ENCODE measurements around the gene ABCA8.

The ABCA8 gene

GRCh38 chr17:68909066-68909465 lies 46.1 kb downstream of the ABCA8 start:
- Histone ChIP-seq H2BK5ac (ENCODE audit: low read length) (no peak overlapping the region), H3K4ac (ENCODE audit: low read length) (no peak overlapping the region), H2AK5ac (ENCODE audit: low read depth, low read length) (no peak overlapping the region), H2BK12ac (ENCODE audit: low read length) (no peak overlapping the region), H3K14ac (ENCODE audit: low read length) (no peak overlapping the region), H3K18ac (ENCODE audit: low read length) (no peak overlapping the region), H3K4me1 (ENCODE audit: control insufficient read depth in 2 of 2, insufficient read depth in 1 of 2, low read depth in 1 of 2, low read length in 2 of 2) (peaks cover 0 to 2% of the 10 kb centered on the region in 2 donors), H3K79me1 (ENCODE audit: low read depth, low read length) (no peaks in the 10 kb centered on the region), H3K4me3 (ENCODE audit: low read length in 2 of 2) (no peak overlapping the region), H4K8ac (ENCODE audit: low read depth, low read length) (no peak overlapping the region), H2BK120ac (ENCODE audit: low read depth, low read length) (no peak overlapping the region), H2BK15ac (ENCODE audit: low read length) (no peak overlapping the region), H3K9me3 (replicated peaks in 1 of 2; ENCODE audit: control insufficient read depth in 2 of 2, insufficient read depth in 1 of 2, low read depth in 1 of 2, low read length in 2 of 2) (peaks cover 0 to 5% of the 10 kb centered on the region in 2 donors), H3K23ac (ENCODE audit: low read depth, low read length, poor library complexity) (no peak overlapping the region), H3K9ac (ENCODE audit: low read depth, low read length, poor library complexity) (no peak overlapping the region), H3K36me3 (replicated peaks in 1 of 2; ENCODE audit: control insufficient read depth in 2 of 2, insufficient read depth in 2 of 2, low read length in 2 of 2) (no peaks in the 10 kb centered on the region), H3K27me3 (ENCODE audit: control insufficient read depth in 3 of 3, insufficient read depth in 3 of 3, low read depth in 1 of 3, low read length in 3 of 3) (no peaks in the 10 kb centered on the region), H3K4me2 (ENCODE audit: insufficient read depth, low read length, poor library complexity, severe bottlenecking) (no peak overlapping the region), H2AFZ (ENCODE audit: low read length) (peak overlapping the region; percentile 28), H4K91ac (ENCODE audit: low read depth, low read length, poor library complexity) (no peak overlapping the region), H3K27ac (replicated peaks; ENCODE audit: low read length) (no peak overlapping the region)
- DNase-seq (ENCODE audit: low spot score): no peak
- WGBS, 2 donors (ENCODE audit: extremely low coverage in 2 of 2, insufficient read length in 2 of 2, insufficient replicate concordance in 1 of 2): no CpG with 5 or more reads among the region's 1 CpG

DNA sequence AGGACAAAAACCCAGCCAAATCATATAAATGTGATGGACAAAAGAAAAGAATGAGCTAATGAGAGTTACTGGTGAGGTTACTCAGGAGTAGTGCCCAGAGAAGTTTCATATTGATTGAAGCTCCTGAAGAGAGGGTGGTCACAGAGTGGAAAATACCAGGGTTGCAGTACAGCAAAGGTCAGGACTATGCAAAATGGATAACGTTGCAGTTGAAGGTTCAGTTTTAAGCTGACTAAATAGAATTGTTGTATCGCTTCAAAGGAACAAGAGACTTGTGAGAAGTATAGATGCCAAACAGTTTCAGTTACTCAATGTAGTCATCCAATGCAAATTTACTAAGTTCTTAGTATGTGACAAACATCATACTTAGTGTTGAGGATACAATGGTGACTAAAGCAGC lies 47.1 kb downstream of the ABCA8 start:
- H2AFZ ChIP-seq (ENCODE audit: low read length): no peak overlapping the region
- peaks cover 0 to 4% of the 10 kb centered on the region in 2 donors for H3K36me3 ChIP-seq (replicated peaks in 1 of 2; ENCODE audit: control insufficient read depth in 2 of 2, insufficient read depth in 2 of 2, low read length in 2 of 2)
- no peak overlapping the region for H3K14ac ChIP-seq (ENCODE audit: low read length)
- H2BK120ac ChIP-seq (ENCODE audit: low read depth, low read length): no peak overlapping the region
- H3K9ac ChIP-seq (ENCODE audit: low read depth, low read length, poor library complexity): no peak overlapping the region
- no peak overlapping the region for H2BK5ac ChIP-seq (ENCODE audit: low read length)
- H3K27ac ChIP-seq (replicated peaks; ENCODE audit: low read length): no peak overlapping the region
- no peak overlapping the region for H3K18ac ChIP-seq (ENCODE audit: low read length)
- no peak overlapping the region for H3K4ac ChIP-seq (ENCODE audit: low read length)
- H3K4me2 ChIP-seq (ENCODE audit: insufficient read depth, low read length, poor library complexity, severe bottlenecking): no peak overlapping the region
- H2BK15ac ChIP-seq (ENCODE audit: low read length): no peak overlapping the region
- H2AK5ac ChIP-seq (ENCODE audit: low read depth, low read length): no peak overlapping the region
- no peak overlapping the region for H3K23ac ChIP-seq (ENCODE audit: low read depth, low read length, poor library complexity)
- H4K91ac ChIP-seq (ENCODE audit: low read depth, low read length, poor library complexity): no peak overlapping the region
- no peaks in the 10 kb centered on the region for H3K27me3 ChIP-seq (ENCODE audit: control insufficient read depth in 3 of 3, insufficient read depth in 3 of 3, low read depth in 1 of 3, low read length in 3 of 3)
- no peak overlapping the region for H3K4me3 ChIP-seq (ENCODE audit: low read length in 2 of 2)
- H3K79me1 ChIP-seq (ENCODE audit: low read depth, low read length): no peaks in the 10 kb centered on the region
- H4K8ac ChIP-seq (ENCODE audit: low read depth, low read length): no peak overlapping the region
- H3K4me1 ChIP-seq (ENCODE audit: control insufficient read depth in 2 of 2, insufficient read depth in 1 of 2, low read depth in 1 of 2, low read length in 2 of 2): peaks cover 0 to 2% of the 10 kb centered on the region in 2 donors
- no peak overlapping the region for H2BK12ac ChIP-seq (ENCODE audit: low read length)
- no peaks in the 10 kb centered on the region for H3K9me3 ChIP-seq (replicated peaks in 1 of 2; ENCODE audit: control insufficient read depth in 2 of 2, insufficient read depth in 1 of 2, low read depth in 1 of 2, low read length in 2 of 2)
- DNase-seq (ENCODE audit: low spot score): no peak
- WGBS, 2 donors (ENCODE audit: extremely low coverage in 2 of 2, insufficient read length in 2 of 2, insufficient replicate concordance in 1 of 2): no CpG with 5 or more reads among the region's 2 CpGs

DNA sequence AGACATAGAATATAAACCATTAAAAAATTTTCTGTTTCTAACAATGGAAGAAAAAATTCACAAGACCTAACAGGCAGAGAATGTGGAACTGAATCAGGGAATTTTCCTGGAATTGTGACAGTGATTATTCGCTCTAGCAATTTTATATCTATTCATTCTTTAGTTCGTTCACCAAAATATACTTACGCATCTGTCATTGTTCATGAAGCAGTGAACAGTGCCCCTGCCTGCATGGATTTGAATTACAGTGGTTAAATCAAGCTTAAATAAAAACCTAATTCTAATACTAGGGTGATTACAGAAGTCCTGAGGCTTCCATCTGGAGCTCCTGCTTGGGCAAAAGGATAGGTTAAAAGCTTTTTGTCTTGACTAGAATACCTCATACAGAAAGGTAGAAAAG lies 48.6 kb downstream of the ABCA8 start:
- Histone ChIP-seq H3K14ac (ENCODE audit: low read length) (no peak overlapping the region), H3K23ac (ENCODE audit: low read depth, low read length, poor library complexity) (no peak overlapping the region), H3K4ac (ENCODE audit: low read length) (no peak overlapping the region), H2AK5ac (ENCODE audit: low read depth, low read length) (no peak overlapping the region), H3K4me1 (ENCODE audit: control insufficient read depth in 2 of 2, insufficient read depth in 1 of 2, low read depth in 1 of 2, low read length in 2 of 2) (peaks cover 0 to 2% of the 10 kb centered on the region in 2 donors), H2BK12ac (ENCODE audit: low read length) (no peak overlapping the region), H2BK5ac (ENCODE audit: low read length) (no peak overlapping the region), H3K79me1 (ENCODE audit: low read depth, low read length) (no peaks in the 10 kb centered on the region), H2AFZ (ENCODE audit: low read length) (no peak overlapping the region), H2BK120ac (ENCODE audit: low read depth, low read length) (no peak overlapping the region), H3K9ac (ENCODE audit: low read depth, low read length, poor library complexity) (no peak overlapping the region), H3K9me3 (replicated peaks in 1 of 2; ENCODE audit: control insufficient read depth in 2 of 2, insufficient read depth in 1 of 2, low read depth in 1 of 2, low read length in 2 of 2) (no peaks in the 10 kb centered on the region), H3K4me2 (ENCODE audit: insufficient read depth, low read length, poor library complexity, severe bottlenecking) (no peak overlapping the region), H3K27me3 (ENCODE audit: control insufficient read depth in 3 of 3, insufficient read depth in 3 of 3, low read depth in 1 of 3, low read length in 3 of 3) (no peaks in the 10 kb centered on the region), H4K91ac (ENCODE audit: low read depth, low read length, poor library complexity) (no peak overlapping the region), H2BK15ac (ENCODE audit: low read length) (no peak overlapping the region), H3K18ac (ENCODE audit: low read length) (no peak overlapping the region), H3K36me3 (replicated peaks in 1 of 2; ENCODE audit: control insufficient read depth in 2 of 2, insufficient read depth in 2 of 2, low read length in 2 of 2) (peaks cover 0 to 16% of the 10 kb centered on the region in 2 donors), H3K27ac (replicated peaks; ENCODE audit: low read length) (no peak overlapping the region), H3K4me3 (ENCODE audit: low read length in 2 of 2) (no peak overlapping the region), H4K8ac (ENCODE audit: low read depth, low read length) (no peak overlapping the region)
- DNase-seq (ENCODE audit: low spot score): no peak
- WGBS, 2 donors (ENCODE audit: extremely low coverage in 2 of 2, insufficient read length in 2 of 2, insufficient replicate concordance in 1 of 2): no CpG with 5 or more reads among the region's 3 CpGs

GRCh38 chr17:68903286-68903685 lies 51.9 kb downstream of the ABCA8 start:
- Histone ChIP-seq H3K23ac (ENCODE audit: low read depth, low read length, poor library complexity) (no peak overlapping the region), H3K27me3 (ENCODE audit: control insufficient read depth in 3 of 3, insufficient read depth in 3 of 3, low read depth in 1 of 3, low read length in 3 of 3) (no peaks in the 10 kb centered on the region), H2BK120ac (ENCODE audit: low read depth, low read length) (no peak overlapping the region), H3K9me3 (replicated peaks in 1 of 2; ENCODE audit: control insufficient read depth in 2 of 2, insufficient read depth in 1 of 2, low read depth in 1 of 2, low read length in 2 of 2) (no peaks in the 10 kb centered on the region), H3K14ac (ENCODE audit: low read length) (no peak overlapping the region), H2BK15ac (ENCODE audit: low read length) (no peak overlapping the region), H3K4me3 (ENCODE audit: low read length in 2 of 2) (no peak overlapping the region), H3K9ac (ENCODE audit: low read depth, low read length, poor library complexity) (no peak overlapping the region), H3K4me2 (ENCODE audit: insufficient read depth, low read length, poor library complexity, severe bottlenecking) (no peak overlapping the region), H3K4ac (ENCODE audit: low read length) (no peak overlapping the region), H4K8ac (ENCODE audit: low read depth, low read length) (no peak overlapping the region), H2BK5ac (ENCODE audit: low read length) (no peak overlapping the region), H4K91ac (ENCODE audit: low read depth, low read length, poor library complexity) (no peak overlapping the region), H3K27ac (replicated peaks; ENCODE audit: low read length) (no peak overlapping the region), H2AFZ (ENCODE audit: low read length) (no peak overlapping the region), H2AK5ac (ENCODE audit: low read depth, low read length) (no peak overlapping the region), H3K36me3 (replicated peaks in 1 of 2; ENCODE audit: control insufficient read depth in 2 of 2, insufficient read depth in 2 of 2, low read length in 2 of 2) (peaks cover 0 to 16% of the 10 kb centered on the region in 2 donors), H3K4me1 (ENCODE audit: control insufficient read depth in 2 of 2, insufficient read depth in 1 of 2, low read depth in 1 of 2, low read length in 2 of 2) (no peaks in the 10 kb centered on the region), H2BK12ac (ENCODE audit: low read length) (no peak overlapping the region), H3K79me1 (ENCODE audit: low read depth, low read length) (no peaks in the 10 kb centered on the region), H3K18ac (ENCODE audit: low read length) (no peak overlapping the region)
- whole genome bisulfite sequencing, 2 donors (ENCODE audit: extremely low coverage in 2 of 2, insufficient read length in 2 of 2, insufficient replicate concordance in 1 of 2): no CpG with 5 or more reads among the region's 8 CpGs
- DNase-seq (ENCODE audit: low spot score): no peak

Data from neuronal stem cell (in vitro differentiated cells).